Progenitor cell of endocrine pancreas (in vitro differentiated cells): Measurements from ENCODE around the gene KIF21B. TPM values are rescaled to one million over a fixed set of nuclear protein-coding genes. Genes with fewer than 3 reads are reported as not detected.

Experiments used
- DNase-seq: peaks from one replicate; pipeline ENCODE4 v3.0.0; 2021; ENCODE audit warnings: low spot score; ENCODE audit not compliant: unreplicated experiment
- H3K27ac Mint-ChIP-seq: 2 replicates; pipeline ENCODE4 v1.8.0; 2021; ENCODE audit warnings: mild to moderate bottlenecking, moderate library complexity, mixed read lengths
- H3K27me3 Mint-ChIP-seq: 2 replicates; pipeline ENCODE4 v1.8.0; 2021; ENCODE audit warnings: mixed read lengths
- H3K36me3 Mint-ChIP-seq: 2 replicates; pipeline ENCODE4 v1.8.0; 2022; ENCODE audit warnings: mixed read lengths; ENCODE audit not compliant: insufficient read depth
- H3K4me1 Mint-ChIP-seq: 2 replicates; pipeline ENCODE4 v1.8.0; 2021; ENCODE audit warnings: low read depth, mixed read lengths
- H3K4me3 Mint-ChIP-seq: 2 replicates; pipeline ENCODE4 v1.8.0; 2021; ENCODE audit warnings: low read depth, mild to moderate bottlenecking, moderate library complexity, mixed read lengths
- H3K9me3 Mint-ChIP-seq: 2 replicates; pipeline ENCODE4 v1.8.0; 2021; ENCODE audit warnings: low read depth, mixed read lengths
- CTCF ChIP-seq: fragments of 200-600 bp; sonication (generic); IDR thresholded peaks from one replicate; pipeline ENCODE4 v1.5.0; 2021; ENCODE audit warnings: antibody characterized with exemption, mild to moderate bottlenecking; ENCODE audit not compliant: unreplicated experiment
- total RNA-seq: library from RNA; stranded (reverse); gene quantifications from 2 replicates; pipeline ENCODE4 v1.2.1, GENCODE V29; 2021

KIF21B gene
- total RNA-seq, 1 donor from 2014 or later: 11.4 TPM

GRCh38 chr1:200982071-200982945 lies 41.2 kb downstream of the KIF21B start:
- no peak for DNase-seq
- no peak overlapping the region for H3K27ac Mint-ChIP-seq

GRCh38 chr1:200981278-200981677 lies 42.2 kb downstream of the KIF21B start:
- no peaks in the 10 kb centered on the region for H3K4me1 Mint-ChIP-seq
- H3K4me3 Mint-ChIP-seq: no peak overlapping the region
- DNase-seq: no peak
- H3K27ac Mint-ChIP-seq: no peak overlapping the region
- peaks cover 11% of the 10 kb centered on the region for H3K36me3 Mint-ChIP-seq
- no peaks in the 10 kb centered on the region for H3K27me3 Mint-ChIP-seq
- TF ChIP-seq CTCF: no peak
- no peaks in the 10 kb centered on the region for H3K9me3 Mint-ChIP-seq

More at GRCh38 chr1:200982071-200982945, 41.2 kb downstream of the KIF21B start:
- Mint-ChIP-seq H3K27me3 (no peaks in the 10 kb centered on the region), H3K36me3 (peaks cover 11% of the 10 kb centered on the region), H3K4me3 (no peak overlapping the region), H3K9me3 (no peaks in the 10 kb centered on the region), H3K4me1 (no peaks in the 10 kb centered on the region)
- TF ChIP-seq CTCF: no peak

DNA sequence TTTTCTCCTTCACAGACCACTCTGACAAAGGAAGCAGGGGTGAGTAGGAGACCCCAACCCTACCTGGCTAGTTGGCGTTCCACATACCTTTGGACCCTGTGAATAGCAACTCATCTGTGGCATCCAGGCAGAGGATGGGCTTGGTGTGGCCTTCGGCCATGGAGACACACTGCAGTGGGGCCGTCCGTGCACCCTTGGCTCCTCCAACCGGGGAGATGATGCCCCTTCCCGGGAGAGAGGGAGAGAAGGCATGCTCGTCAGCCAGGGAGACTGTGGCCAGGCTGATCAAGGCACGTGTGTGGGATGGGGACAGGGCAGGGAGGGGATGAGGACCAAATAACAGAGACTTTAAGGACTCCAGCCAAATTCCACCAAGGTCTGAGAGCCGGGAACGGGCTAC lies 42.6 kb downstream of the KIF21B start:
- Mint-ChIP-seq H3K27ac (no peak overlapping the region), H3K9me3 (no peaks in the 10 kb centered on the region), H3K4me1 (no peaks in the 10 kb centered on the region), H3K27me3 (no peaks in the 10 kb centered on the region), H3K36me3 (peaks cover 11% of the 10 kb centered on the region), H3K4me3 (no peak overlapping the region)
- no peak for TF ChIP-seq CTCF
- DNase-seq: no peak

GRCh38 chr1:200980452-200980772 lies 43.1 kb downstream of the KIF21B start:
- Mint-ChIP-seq H3K36me3 (peaks cover 11% of the 10 kb centered on the region), H3K4me3 (no peak overlapping the region), H3K27me3 (no peaks in the 10 kb centered on the region), H3K4me1 (no peaks in the 10 kb centered on the region), H3K27ac (no peak overlapping the region), H3K9me3 (no peaks in the 10 kb centered on the region)
- no peak for TF ChIP-seq CTCF
- DNase-seq: no peak

GRCh38 chr1:200979574-200980451 lies 43.7 kb downstream of the KIF21B start:
- Mint-ChIP-seq H3K27me3 (no peaks in the 10 kb centered on the region), H3K4me3 (no peak overlapping the region), H3K4me1 (no peaks in the 10 kb centered on the region), H3K27ac (no peak overlapping the region), H3K9me3 (no peaks in the 10 kb centered on the region), H3K36me3 (peaks cover 11% of the 10 kb centered on the region)
- DNase-seq: peak; percentile 30
- TF ChIP-seq CTCF: peak; percentile 54
